HCT116 (cell line): ENCODE data around the gene UGT3A2. TPM values are rescaled to one million over a fixed set of nuclear protein-coding genes. Genes with fewer than 3 reads are reported as not detected.

Source experiments
- ATAC-seq: fragments of 200-7000 bp; cut with Tn5 transposase; 2 replicates; pipeline ENCODE4 v1.9.1; 2020; ENCODE audit warnings: mild to moderate bottlenecking, moderate library complexity
- BruUV-seq: library from RNA; stranded (reverse); fragments of 400-500 nt; replicated peaks from 2 replicates; lab custom pipeline; 2021; lab: Mats Ljungman, UMichigan
- CTCF ChIA-PET: fragments of 300-600 bp; sonication (Branson Sonifier 250); formaldehyde crosslinking; loops from one replicate; lab custom pipeline; 2021; ENCODE audit warnings: antibody characterized with exemption; lab: Charles Lee
- POLR2A ChIA-PET: fragments of 300-600, 350-600 bp; sonication (Branson Sonifier 250); formaldehyde crosslinking; loops from one replicate; lab custom pipeline; 2021; ENCODE audit warnings: antibody characterized with exemption; lab: Charles Lee
- RAD21 ChIA-PET, 2 experiments: fragments of 300-600 bp; sonication (Branson Sonifier 250); formaldehyde crosslinking; loops; one replicate each; lab custom pipeline; 2023; ENCODE audit warnings: low total read pairs in 2 of 2; ENCODE audit not compliant: uncharacterized antibody in 2 of 2, unreplicated experiment in 2 of 2, low non-redundant PET in 1 of 2; lab: Charles Lee
- DNase-seq: peaks from one replicate; pipeline ENCODE4 v3.0.0-alpha.2; 2010; ENCODE audit warnings: low read depth, low spot score
- H2AFZ ChIP-seq: fragments of 200-600 bp; shearing (Covaris generic), sonication (generic); 2 replicates; pipeline ENCODE4 v1.6.1; 2017; ENCODE audit warnings: low read depth, mixed run types, mixed read lengths, antibody characterized with exemption, low read length; ENCODE audit not compliant: poor library complexity, severe bottlenecking
- H3K27ac ChIP-seq: 2 replicates; pipeline ENCODE4 v1.5.1; 2012; ENCODE audit warnings: low read depth, low read length
- H3K27me3 ChIP-seq: fragments of 200-600 bp; sonication (generic); 2 replicates; pipeline ENCODE4 v1.6.1; 2016; ENCODE audit warnings: mixed run types, low read length, mixed read lengths; ENCODE audit not compliant: insufficient read depth
- H3K36me3 ChIP-seq, 2 experiments: fragments of 200-500 bp in 1 of 2; fragments of 200-600 bp in 1 of 2; sonication (Bioruptor generic) in 1 of 2; sonication (generic) in 1 of 2; 2 replicates each; pipeline versions ENCODE4 v1.5.1 to v1.6.1; 2014 to 2016; ENCODE audit warnings: low read length in 2 of 2, inconsistent platforms in 1 of 2, mixed read lengths in 1 of 2, mixed run types in 1 of 2; ENCODE audit not compliant: insufficient read depth in 2 of 2, control insufficient read depth in 1 of 2
- H3K4me1 ChIP-seq, 2 experiments: fragments of 200-600 bp in 1 of 2; sonication (generic) in 1 of 2; 2 replicates each; pipeline versions ENCODE4 v1.5.1 to v1.6.1; 2012 to 2017; ENCODE audit warnings: low read length in 2 of 2, inconsistent platforms in 1 of 2, mild to moderate bottlenecking in 1 of 2, mixed read lengths in 1 of 2, mixed run types in 1 of 2, moderate library complexity in 1 of 2; ENCODE audit not compliant: insufficient read depth in 2 of 2, control insufficient read depth in 1 of 2
- H3K4me2 ChIP-seq: fragments of 200-600 bp; sonication (generic); 2 replicates; pipeline ENCODE4 v1.6.1; 2017; ENCODE audit warnings: mixed run types, low read length, mixed read lengths
- H3K4me3 ChIP-seq, 2 experiments: fragments of 200-600 bp in 1 of 2; sonication (generic) in 1 of 2; replicated peaks in 1 of 2; 2 replicates each; pipeline ENCODE4 v1.5.1; 2011 to 2016; ENCODE audit warnings: low read length in 2 of 2, control low read depth in 1 of 2, low read depth in 1 of 2, mild to moderate bottlenecking in 1 of 2, mixed read lengths in 1 of 2, mixed run types in 1 of 2
- H3K79me2 ChIP-seq: fragments of 200-600 bp; sonication (generic); 2 replicates; pipeline ENCODE4 v1.6.1; 2017; ENCODE audit warnings: mild to moderate bottlenecking, mixed run types, low read length, moderate library complexity, mixed read lengths; ENCODE audit not compliant: insufficient read depth
- H3K9ac ChIP-seq: fragments of 200-600 bp; sonication (generic); 2 replicates; pipeline ENCODE4 v1.6.1; 2016; ENCODE audit warnings: low read length, mixed read lengths
- H3K9me2 ChIP-seq: fragments of 200-600 bp; sonication (generic), shearing (Covaris generic); 2 replicates; pipeline ENCODE4 v1.6.1; 2017; ENCODE audit warnings: mixed run types, mild to moderate bottlenecking, moderate library complexity; ENCODE audit not compliant: insufficient read depth
- H3K9me3 ChIP-seq, 2 experiments: fragments of 200-500 bp in 1 of 2; fragments of 200-600 bp in 1 of 2; sonication (Bioruptor generic) in 1 of 2; sonication (generic) in 1 of 2; 2 replicates each; pipeline ENCODE4 v1.6.1; 2014 to 2017; ENCODE audit warnings: low read length in 2 of 2, mixed read lengths in 2 of 2, inconsistent platforms in 1 of 2, low read depth in 1 of 2, mild to moderate bottlenecking in 1 of 2, mixed run types in 1 of 2, moderate library complexity in 1 of 2; ENCODE audit not compliant: control insufficient read depth in 1 of 2, insufficient read depth in 1 of 2
- H4K20me1 ChIP-seq: fragments of 200-600 bp; sonication (generic), shearing (Covaris generic); 2 replicates; pipeline ENCODE4 v1.6.1; 2017; ENCODE audit warnings: mixed run types, mild to moderate bottlenecking, moderate library complexity; ENCODE audit not compliant: insufficient read depth
- ATF3 ChIP-seq: IDR thresholded peaks from 2 replicates; pipeline ENCODE4 v1.6.1; 2012
- CEBPB ChIP-seq: IDR thresholded peaks from 2 replicates; pipeline ENCODE4 v1.6.1; 2012; ENCODE audit warnings: low read depth
- CTCF ChIP-seq, 3 experiments: fragments of 200-600 bp in 1 of 3; sonication (generic) in 1 of 3; IDR thresholded peaks in 2 of 3; conservative IDR thresholded peaks in 1 of 3; 2 replicates each; pipeline ENCODE4 v1.5.1; 2012 to 2017; ENCODE audit warnings: low read depth in 2 of 3, low read length in 2 of 3, antibody characterized with exemption in 1 of 3, borderline replicate concordance in 1 of 3, control low read depth in 1 of 3, mild to moderate bottlenecking in 1 of 3, mixed read lengths in 1 of 3, mixed run types in 1 of 3, moderate library complexity in 1 of 3; ENCODE audit not compliant: insufficient read depth in 1 of 3
- ELF1 ChIP-seq: IDR thresholded peaks from 2 replicates; pipeline ENCODE4 v1.6.1; 2012; ENCODE audit warnings: low read depth, borderline replicate concordance
- JUND ChIP-seq: IDR thresholded peaks from 2 replicates; pipeline ENCODE4 v1.6.1; 2012
- MAX ChIP-seq: IDR thresholded peaks from 2 replicates; pipeline ENCODE4 v1.6.1; 2012
- POLR2A ChIP-seq: IDR thresholded peaks from 2 replicates; pipeline ENCODE4 v1.7.0; 2011; ENCODE audit warnings: borderline replicate concordance; ENCODE audit not compliant: insufficient read depth, insufficient read length; ENCODE audit errors: extremely low read depth
- POLR2AphosphoS5 ChIP-seq: IDR thresholded peaks from 2 replicates; pipeline ENCODE4 v1.6.1; 2011; ENCODE audit warnings: mild to moderate bottlenecking, low read depth, low read length, moderate library complexity
- RAD21 ChIP-seq: IDR thresholded peaks from 2 replicates; pipeline ENCODE4 v1.6.1; 2012; ENCODE audit warnings: low read depth, mild to moderate bottlenecking
- REST ChIP-seq: IDR thresholded peaks from 2 replicates; pipeline ENCODE4 v1.6.1; 2012; ENCODE audit warnings: low read depth
- SIN3A ChIP-seq: IDR thresholded peaks from 2 replicates; pipeline ENCODE4 v1.6.1; 2012; ENCODE audit warnings: low read depth
- SP1 ChIP-seq: IDR thresholded peaks from 2 replicates; pipeline ENCODE4 v1.6.1; 2012; ENCODE audit warnings: low read depth
- TCF7L2 ChIP-seq: IDR thresholded peaks from 2 replicates; pipeline ENCODE4 v1.7.0; 2011; ENCODE audit warnings: borderline replicate concordance, inconsistent platforms; ENCODE audit not compliant: insufficient read depth, insufficient read length; ENCODE audit errors: extremely low read depth
- YY1 ChIP-seq: IDR thresholded peaks from 2 replicates; pipeline ENCODE4 v1.6.1; 2011; ENCODE audit warnings: low read length, low read depth, moderate library complexity, mild to moderate bottlenecking; ENCODE audit not compliant: insufficient replicate concordance; ENCODE audit errors: extremely low read depth
- ZBTB33 ChIP-seq: IDR thresholded peaks from 2 replicates; pipeline ENCODE4 v1.6.1; 2011; ENCODE audit warnings: mild to moderate bottlenecking, low read length, moderate library complexity; ENCODE audit not compliant: insufficient replicate concordance; ENCODE audit errors: extremely low read depth
- ZFX ChIP-seq: fragments of 450-650 bp; IDR thresholded peaks from 2 replicates; pipeline ENCODE4 v1.6.1; 2017
- intact Hi-C: fragments of 100-400 bp; cut with micrococcal nuclease; formaldehyde crosslinking; loops from 2 replicates; pipeline ENCODE4 v1.10.0; 2022
- total RNA-seq: library from RNA; stranded (reverse); gene quantifications from one replicate; pipeline ENCODE4 v1.2.1, GENCODE V29; 2021; ENCODE audit not compliant: unreplicated experiment

UGT3A2 gene
- total RNA-seq, 1 experiment from 2014 or later: not detected

- ATAC-seq (no peak; the same call in 1 of the 2 replicates), DNase-seq (no peak)
- Histone ChIP-seq H3K27ac (no peak overlapping the region), H4K20me1 (no peaks in the 10 kb centered on the region), H3K4me2 (no peak overlapping the region), H3K9me2 (no peaks in the 10 kb centered on the region), H3K4me3 (no peak overlapping the region), H3K27me3 (peaks cover 25% of the 10 kb centered on the region), H3K79me2 (no peaks in the 10 kb centered on the region), H3K36me3 (no peaks in the 10 kb centered on the region), H3K9ac (no peak overlapping the region), H3K9me3 (no peaks in the 10 kb centered on the region), H2AFZ (no peak overlapping the region), H3K4me1 (no peaks in the 10 kb centered on the region)
- no peak for TF ChIP-seq CTCF (IDR thresholded peaks at IDR 0.05 in 2 of 3, conservative IDR thresholded peaks at IDR 0.05 in 1 of 3; ENCODE audit: borderline replicate concordance in 1 of 3, insufficient read depth in 1 of 3, low read depth in 2 of 3, low read length in 2 of 3)
- no peak for TF ChIP-seq JUND
- TF ChIP-seq REST: no peak
- TF ChIP-seq ZFX: no peak
- no peak for TF ChIP-seq ZBTB33
- TF ChIP-seq POLR2AphosphoS5: no peak
- no peak for TF ChIP-seq ATF3
- no peak for TF ChIP-seq RAD21
- TF ChIP-seq YY1: no peak
- TF ChIP-seq MAX: no peak
- no peak for TF ChIP-seq CEBPB
- TF ChIP-seq SIN3A: no peak
- TF ChIP-seq SP1: no peak
- TF ChIP-seq POLR2A: no peak
- no peak for TF ChIP-seq ELF1
- TF ChIP-seq TCF7L2: no peak
- intact Hi-C loops: no loop called here
- ChIA-PET CTCF (interaction anchor here (1.4 kb wide), 1 partner anchor 20 kb away, joined by 3 read pairs; no protein-coding TSS in a partner anchor), POLR2A (no interaction called here), RAD21 (no interaction called here)
- BruUV-seq: no TSS peak
Measured at GRCh38 chr5:36058776-36059175, 7.9 kb downstream of the UGT3A2 start.
